Neural progenitor cell (in vitro differentiated cells): ENCODE data around the gene ELL. TPM values are rescaled to one million over a fixed set of nuclear protein-coding genes. Genes with fewer than 3 reads are reported as not detected.

ENCODE experiments used
- DNase-seq: peaks from one replicate; pipeline ENCODE4 v3.0.0-alpha.2; 2016; ENCODE audit warnings: low spot score
- H2AFZ ChIP-seq: fragments of 200-600 bp; sonication (generic); replicated peaks from 2 replicates; pipeline ENCODE4 v1.6.1; 2016; ENCODE audit warnings: antibody characterized with exemption
- H3F3A ChIP-seq: fragments of 200-600 bp; sonication (generic); 2 replicates; pipeline ENCODE4 v1.6.1; 2016; ENCODE audit warnings: antibody characterized with exemption, low read depth
- H3K27ac ChIP-seq: fragments of 200-600 bp; sonication (generic); 2 replicates; pipeline ENCODE4 v1.5.1; 2016; ENCODE audit warnings: mild to moderate bottlenecking
- H3K27me3 ChIP-seq: fragments of 200-600 bp; sonication (generic); 2 replicates; pipeline ENCODE4 v1.6.1; 2016; ENCODE audit warnings: mild to moderate bottlenecking, moderate library complexity
- H3K36me3 ChIP-seq: fragments of 200-600 bp; sonication (generic); 2 replicates; pipeline ENCODE4 v1.5.1; 2016
- H3K4me1 ChIP-seq: fragments of 200-600 bp; sonication (generic); 2 replicates; pipeline ENCODE4 v1.6.1; 2016; ENCODE audit warnings: mixed run types
- H3K4me2 ChIP-seq: fragments of 200-600 bp; sonication (generic); 2 replicates; pipeline ENCODE4 v1.6.1; 2016
- H3K4me3 ChIP-seq: fragments of 200-600 bp; sonication (generic); 2 replicates; pipeline ENCODE4 v1.5.1; 2016
- H3K79me2 ChIP-seq: fragments of 200-600 bp; sonication (generic); 2 replicates; pipeline ENCODE4 v1.6.1; 2016; ENCODE audit warnings: low read depth
- H3K9ac ChIP-seq: fragments of 200-600 bp; sonication (generic); 2 replicates; pipeline ENCODE4 v1.6.1; 2016
- H3K9me3 ChIP-seq: fragments of 200-600 bp; sonication (generic); 2 replicates; pipeline ENCODE4 v1.5.1; 2016; ENCODE audit warnings: low read depth
- H4K20me1 ChIP-seq: fragments of 200-600 bp; sonication (generic); 2 replicates; pipeline ENCODE4 v1.6.1; 2016; ENCODE audit warnings: low read depth
- H3K27ac Mint-ChIP-seq: 3 replicates; pipeline ENCODE4 v1.8.0; 2021; ENCODE audit warnings: mixed read lengths
- H3K27me3 Mint-ChIP-seq: 2 replicates; pipeline ENCODE4 v1.8.0; 2022; ENCODE audit warnings: low read depth, mild to moderate bottlenecking, inconsistent platforms, moderate library complexity, mixed read lengths; ENCODE audit not compliant: insufficient read depth
- H3K36me3 Mint-ChIP-seq: 3 replicates; pipeline ENCODE4 v1.8.0; 2021; ENCODE audit warnings: mixed read lengths
- H3K4me1 Mint-ChIP-seq: 3 replicates; pipeline ENCODE4 v1.8.0; 2021; ENCODE audit warnings: mixed read lengths
- H3K4me3 Mint-ChIP-seq: 3 replicates; pipeline ENCODE4 v1.8.0; 2021; ENCODE audit warnings: mild to moderate bottlenecking, moderate library complexity, mixed read lengths
- H3K9me3 Mint-ChIP-seq: 3 replicates; pipeline ENCODE4 v1.8.0; 2020; ENCODE audit warnings: mixed read lengths
- CTCF ChIP-seq: fragments of 200-600 bp; sonication (generic); IDR thresholded peaks from 2 replicates; pipeline ENCODE4 v1.5.1; 2017; ENCODE audit warnings: antibody characterized with exemption, mild to moderate bottlenecking
- EZH2 ChIP-seq: fragments of 200-600 bp; sonication (generic); IDR thresholded peaks from 2 replicates; pipeline ENCODE4 v1.6.1; 2017; ENCODE audit warnings: antibody characterized with exemption, mild to moderate bottlenecking, moderate library complexity
- EZH2phosphoT487 ChIP-seq: fragments of 200-600 bp; sonication (generic); IDR thresholded peaks from 2 replicates; pipeline ENCODE4 v1.6.1; 2017; ENCODE audit warnings: antibody characterized with exemption
- total RNA-seq: library from RNA; depleted of rRNA; stranded (reverse); fragments of >200 nt; gene quantifications from 2 replicates; pipeline ENCODE4 v1.2.3, GENCODE V29; 2015; ENCODE audit warnings: low replicate concordance

ELL gene
- total RNA-seq, 1 donor from 2014 or later: 2.9 TPM

- Histone ChIP-seq H3F3A (peaks cover 3% of the 10 kb centered on the region), H3K36me3 (no peaks in the 10 kb centered on the region), H3K4me1 (peaks cover 6% of the 10 kb centered on the region), H4K20me1 (no peaks in the 10 kb centered on the region), H3K4me3 (no peak overlapping the region), H3K27me3 (peaks cover 5% of the 10 kb centered on the region), H3K79me2 (no peaks in the 10 kb centered on the region), H3K9me3 (no peaks in the 10 kb centered on the region), H2AFZ (no peak overlapping the region), H3K27ac (no peak overlapping the region), H3K9ac (no peak overlapping the region), H3K4me2 (no peak overlapping the region)
- no peaks in the 10 kb centered on the region for H3K9me3 Mint-ChIP-seq
- DNase-seq: peak; percentile 57
- H3K4me3 Mint-ChIP-seq: no peak overlapping the region
- H3K4me1 Mint-ChIP-seq: peaks cover 28% of the 10 kb centered on the region
- peak overlapping the region; percentile 80 for H3K27ac Mint-ChIP-seq
- H3K36me3 Mint-ChIP-seq: no peaks in the 10 kb centered on the region
- H3K27me3 Mint-ChIP-seq: peaks cover 6% of the 10 kb centered on the region
- TF ChIP-seq EZH2 (no peak), EZH2phosphoT487 (no peak), CTCF (peak; percentile 41)
Measured at GRCh38 chr19:18401580-18402112, 120.2 kb downstream of the ELL start.

- Histone ChIP-seq H3K4me1 (peaks cover 6% of the 10 kb centered on the region), H4K20me1 (no peaks in the 10 kb centered on the region), H2AFZ (no peak overlapping the region), H3K4me2 (no peak overlapping the region), H3F3A (peaks cover 3% of the 10 kb centered on the region), H3K27me3 (peaks cover 5% of the 10 kb centered on the region), H3K4me3 (no peak overlapping the region), H3K9me3 (no peaks in the 10 kb centered on the region), H3K27ac (no peak overlapping the region), H3K9ac (no peak overlapping the region), H3K79me2 (no peaks in the 10 kb centered on the region), H3K36me3 (no peaks in the 10 kb centered on the region)
- Mint-ChIP-seq H3K4me1 (peaks cover 28% of the 10 kb centered on the region), H3K4me3 (no peak overlapping the region), H3K9me3 (no peaks in the 10 kb centered on the region), H3K27ac (no peak overlapping the region), H3K36me3 (no peaks in the 10 kb centered on the region), H3K27me3 (peaks cover 9% of the 10 kb centered on the region)
- no peak for DNase-seq
- no peak for TF ChIP-seq EZH2phosphoT487
- no peak for TF ChIP-seq CTCF
- no peak for TF ChIP-seq EZH2
Measured at GRCh38 chr19:18399008-18399407, 122.9 kb downstream of the ELL start.

- peak; percentile 91 for DNase-seq
- H3K27me3 ChIP-seq: peaks cover 5% of the 10 kb centered on the region
- no peaks in the 10 kb centered on the region for H3K9me3 Mint-ChIP-seq
- H3K79me2 ChIP-seq: no peaks in the 10 kb centered on the region
- no peak within 1 kb of the TSS for H3K27ac ChIP-seq
- H3K4me1 Mint-ChIP-seq: peaks cover 20% of the 10 kb centered on the region
- no peak for TF ChIP-seq EZH2phosphoT487
- TF ChIP-seq CTCF: no peak
- TF ChIP-seq EZH2: no peak
- peak within 1 kb of the TSS; percentile 72 for H2AFZ ChIP-seq
- no peaks in the 10 kb centered on the region for H4K20me1 ChIP-seq
- peaks cover 7% of the 10 kb centered on the region for H3K27me3 Mint-ChIP-seq
- H3F3A ChIP-seq: peaks cover 3% of the 10 kb centered on the region
- peak within 1 kb of the TSS; percentile 73 for H3K4me2 ChIP-seq
- H3K9me3 ChIP-seq: no peaks in the 10 kb centered on the region
- peak within 1 kb of the TSS; percentile 20 for H3K4me3 ChIP-seq
- no peaks in the 10 kb centered on the region for H3K36me3 Mint-ChIP-seq
- H3K4me3 Mint-ChIP-seq: peak within 1 kb of the TSS; percentile 62
- no peak within 1 kb of the TSS for H3K9ac ChIP-seq
- H3K36me3 ChIP-seq: no peaks in the 10 kb centered on the region
- H3K27ac Mint-ChIP-seq: peak within 1 kb of the TSS; percentile 83
- peaks cover 6% of the 10 kb centered on the region for H3K4me1 ChIP-seq
Measured at GRCh38 chr19:18397242-18398202, 124.3 kb downstream of the ELL start, which contains the start of gene LRRC25. LRRC25 (minus strand) TSS chr19:18397622; CDS start chr19:18396963, 659 bp downstream.
